NCI-H146 (cell line): ENCODE measurements around the gene ERMARD.

ENCODE experiments used
- DNase-seq: peaks from one replicate; lab custom pipeline; 2025; lab: John Stamatoyannopoulos, UW

Gene ERMARD

DNA sequence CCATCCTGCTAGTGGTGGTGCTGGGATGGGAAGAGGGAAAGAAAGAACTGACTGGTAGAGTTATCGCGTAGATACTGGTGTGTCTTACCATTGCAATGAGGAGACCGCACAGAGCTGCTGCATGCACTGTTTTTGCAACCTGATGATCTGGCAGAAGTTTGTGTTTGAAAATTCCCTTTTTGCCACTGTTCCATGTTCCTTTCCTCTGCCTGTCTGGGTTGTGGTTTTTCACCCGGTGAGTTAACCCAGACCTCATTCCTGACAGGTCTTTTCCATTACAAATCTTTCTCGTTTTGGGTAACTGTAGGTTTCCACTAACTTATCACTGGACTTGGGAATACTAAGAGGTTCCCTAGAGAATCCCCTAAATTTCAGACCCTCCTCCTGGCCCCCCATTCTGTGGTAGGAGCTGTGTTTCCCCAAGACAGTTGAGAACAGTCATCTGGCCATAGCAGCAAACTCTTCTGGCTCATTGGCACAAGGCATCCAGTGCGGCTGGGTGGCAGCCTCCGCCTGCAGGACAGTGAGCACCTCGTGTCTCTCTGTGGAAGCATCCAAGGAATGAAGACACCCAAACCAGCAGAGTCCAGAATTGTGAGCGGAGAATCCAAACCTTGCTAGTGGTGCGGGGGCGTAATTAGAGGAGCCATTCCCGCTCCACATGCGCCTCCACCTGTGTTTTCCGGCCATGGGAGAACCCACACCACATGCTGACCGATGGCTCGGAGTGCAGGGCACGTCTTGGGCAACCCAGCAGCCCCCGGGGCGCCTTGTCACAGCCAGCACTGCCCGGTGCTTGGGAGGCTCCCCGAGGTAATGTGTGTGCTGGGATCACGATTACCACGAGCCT is 32.8 kb downstream of the ERMARD start:
- DNase-seq = no peak

DNA sequence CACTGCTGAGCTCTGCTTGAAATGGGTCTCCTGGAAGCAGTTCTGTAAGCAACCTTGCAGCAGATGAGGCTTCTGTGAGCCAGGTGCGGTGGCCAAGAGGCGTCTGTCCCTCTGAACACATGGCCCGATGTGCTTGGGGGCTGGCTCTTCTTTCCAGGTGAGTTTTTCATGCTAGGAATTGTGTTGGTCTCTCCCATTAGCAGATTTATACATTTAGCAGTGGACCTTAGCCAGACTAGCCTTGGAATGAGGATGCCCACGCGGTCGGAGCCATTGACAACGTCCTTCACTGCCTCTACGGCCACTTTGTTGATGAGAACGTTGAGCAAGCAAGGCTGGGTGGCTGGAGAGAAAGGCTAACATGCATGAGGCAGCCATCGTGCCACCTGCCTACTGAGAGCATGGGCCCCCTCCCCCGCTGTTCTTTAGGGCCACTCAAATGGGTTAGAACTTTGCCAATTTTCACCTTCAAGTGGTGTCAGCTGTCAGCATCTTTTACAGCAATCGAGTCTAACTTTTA is 33.5 kb downstream of the ERMARD start:
- no peak for DNase-seq

DNA sequence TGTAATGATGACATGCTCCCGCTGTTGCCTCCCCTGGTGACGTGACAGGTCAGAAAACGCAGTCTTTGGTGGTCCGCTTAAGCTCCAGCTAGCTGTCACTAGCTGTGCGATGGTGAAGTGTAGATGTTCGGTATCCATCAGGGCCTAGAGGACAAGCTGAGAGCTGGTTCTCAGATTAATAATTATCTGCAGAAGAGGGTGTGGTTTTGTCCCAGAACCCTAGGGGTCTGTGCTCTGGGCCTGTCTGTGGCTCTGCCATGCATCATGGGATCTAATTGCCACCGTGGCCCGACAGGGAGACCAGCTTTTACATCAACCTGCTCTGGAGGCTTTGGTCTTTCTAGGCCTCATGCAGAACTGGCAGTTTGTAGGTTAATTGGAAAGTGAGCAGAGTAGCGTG is 34.1 kb downstream of the ERMARD start:
- DNase-seq = no peak

- DNase-seq = no peak
Observed at GRCh38 chr6:169786349-169786748, 34.9 kb downstream of the ERMARD start.

DNA sequence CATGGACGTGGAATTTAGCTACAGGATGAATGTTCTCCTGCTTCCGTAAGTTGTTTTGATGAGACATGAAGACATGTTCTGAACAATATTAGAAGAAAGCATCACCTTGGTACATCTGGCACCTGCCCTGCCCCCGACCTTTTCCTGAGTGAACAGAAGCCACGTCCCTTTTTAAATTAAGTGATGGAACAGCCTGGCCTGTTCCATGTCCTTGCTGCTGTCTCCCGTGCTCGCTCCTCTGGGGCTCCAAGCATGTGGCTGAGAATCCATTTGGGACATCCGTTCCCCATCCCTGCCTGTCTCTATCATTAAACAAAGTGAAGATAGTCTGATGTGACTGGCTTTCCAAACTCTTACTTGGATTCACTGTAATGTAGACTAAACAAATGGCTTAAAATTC is 36.4 kb downstream of the ERMARD start:
- DNase-seq = no peak

- no peak for DNase-seq
Observed at GRCh38 chr6:169788809-169789145, 37.4 kb downstream of the ERMARD start.

DNA sequence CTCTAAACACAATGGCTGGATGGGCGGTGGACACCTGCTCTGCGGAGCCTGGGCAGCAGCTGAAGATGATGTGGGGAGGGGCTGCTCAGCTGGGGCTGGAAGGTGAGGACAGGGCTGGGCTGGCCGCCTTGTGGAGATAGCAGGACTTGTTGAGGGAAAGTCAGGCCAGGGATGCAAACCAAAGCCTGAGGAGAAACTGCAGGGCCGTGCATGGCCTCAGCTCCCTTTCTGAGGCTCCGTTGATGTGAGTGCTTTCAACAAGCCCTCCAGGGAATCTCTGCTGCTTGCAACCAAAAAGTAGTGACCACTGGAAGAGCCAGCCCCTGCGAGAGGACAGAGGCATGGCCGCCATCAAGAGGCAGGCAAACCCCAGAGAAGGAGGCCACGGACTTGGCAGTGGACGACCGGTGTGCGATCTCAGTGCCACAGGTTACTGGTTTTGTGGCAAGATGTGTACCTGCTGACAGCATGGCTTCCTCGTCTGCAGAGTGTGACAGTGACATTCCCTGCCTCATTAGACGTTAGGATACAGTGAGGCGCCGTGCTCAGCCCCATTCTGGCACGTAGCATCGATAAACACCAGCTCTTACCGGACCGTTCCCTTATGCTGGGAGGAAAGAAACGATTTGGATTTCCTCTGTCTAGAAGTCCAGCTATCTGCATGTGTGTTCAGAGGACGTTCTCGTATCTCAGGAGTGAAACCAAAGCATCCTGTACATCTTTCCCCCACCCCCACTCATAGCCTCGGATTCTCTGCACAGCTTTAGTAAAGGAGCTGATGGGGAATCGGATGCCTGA is 37.9 kb downstream of the ERMARD start:
- DNase-seq = peak; percentile 98

- peak; percentile 95 for DNase-seq
Observed at GRCh38 chr6:169789944-169790927, 38.8 kb downstream of the ERMARD start.

DNA sequence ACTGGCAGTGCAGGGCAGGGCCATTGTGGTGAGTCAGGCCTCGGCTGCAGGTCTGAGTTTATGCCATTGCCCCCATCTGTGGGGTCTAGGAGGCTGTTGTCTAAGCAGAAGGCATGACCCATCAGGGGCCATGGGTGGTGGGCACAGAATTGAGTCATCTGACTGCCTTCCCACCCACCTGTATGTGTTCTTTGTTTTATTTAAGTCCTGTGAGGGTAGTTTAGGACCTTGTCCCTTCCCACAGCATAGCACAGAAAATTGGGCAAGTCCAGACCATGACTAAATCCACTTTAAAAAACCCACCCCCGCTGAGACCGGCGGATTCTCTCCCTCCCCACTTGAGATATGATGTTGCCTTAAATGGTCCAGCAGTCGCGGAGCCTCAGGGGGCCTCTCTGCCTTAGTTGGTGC is 40.3 kb downstream of the ERMARD start:
- DNase-seq = no peak

DNA sequence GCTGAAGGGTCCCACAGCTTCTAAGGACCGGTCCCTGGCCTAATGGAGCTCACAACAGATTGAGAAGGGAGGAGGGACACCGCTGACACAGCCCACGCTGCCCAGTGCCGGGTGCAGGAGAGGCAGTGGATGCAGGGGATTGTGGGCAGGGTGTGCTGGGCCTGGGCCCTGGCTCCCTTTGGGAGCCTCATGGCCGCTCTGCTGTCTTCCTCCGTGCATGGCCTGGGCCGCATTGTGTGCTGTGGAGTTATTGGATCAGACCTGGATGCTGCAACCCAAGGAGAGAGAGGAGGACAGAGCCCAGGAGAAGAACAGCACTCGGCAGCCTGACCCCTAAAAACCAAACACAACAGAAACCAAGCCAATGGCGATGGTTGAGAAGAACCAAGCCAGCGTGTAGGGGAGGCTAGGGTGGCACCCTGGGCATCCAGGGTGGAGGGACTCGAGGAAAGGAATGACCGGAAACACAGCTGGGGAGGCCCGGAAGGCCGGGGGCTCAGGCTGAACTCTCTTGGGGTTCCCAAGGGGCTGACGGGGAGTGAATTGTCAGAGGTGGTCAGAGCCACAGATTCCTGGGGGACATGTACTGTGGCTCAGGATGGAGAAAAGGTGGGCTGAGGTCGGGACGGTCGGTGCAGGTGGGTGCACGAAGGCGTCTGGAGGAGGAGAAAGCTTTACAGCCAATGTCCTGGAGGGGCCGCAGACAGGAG is 41.0 kb downstream of the ERMARD start:
- no peak for DNase-seq

DNA sequence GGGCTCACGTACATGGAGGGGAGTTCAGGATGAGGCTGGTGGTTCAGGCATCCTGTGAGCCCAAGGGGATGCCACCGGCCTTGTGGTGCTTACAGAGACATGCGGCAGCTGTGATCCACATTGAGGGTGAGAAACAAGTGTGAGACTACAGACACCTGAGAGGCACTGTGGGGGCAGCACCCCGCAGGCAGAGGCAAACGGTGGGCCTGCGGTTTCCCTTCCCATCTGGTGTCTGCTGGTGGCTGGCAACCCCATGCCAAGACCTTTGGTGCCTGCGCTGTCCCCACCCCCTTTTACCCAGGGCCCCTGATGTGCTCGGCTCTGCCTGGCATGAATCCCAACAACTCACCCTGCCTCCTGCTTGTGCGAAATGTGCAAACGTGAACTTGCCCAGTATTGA is 42.0 kb downstream of the ERMARD start:
- DNase-seq = no peak

- peak; percentile 80 for DNase-seq
Observed at GRCh38 chr6:169794317-169795055, 43.1 kb downstream of the ERMARD start.

DNA sequence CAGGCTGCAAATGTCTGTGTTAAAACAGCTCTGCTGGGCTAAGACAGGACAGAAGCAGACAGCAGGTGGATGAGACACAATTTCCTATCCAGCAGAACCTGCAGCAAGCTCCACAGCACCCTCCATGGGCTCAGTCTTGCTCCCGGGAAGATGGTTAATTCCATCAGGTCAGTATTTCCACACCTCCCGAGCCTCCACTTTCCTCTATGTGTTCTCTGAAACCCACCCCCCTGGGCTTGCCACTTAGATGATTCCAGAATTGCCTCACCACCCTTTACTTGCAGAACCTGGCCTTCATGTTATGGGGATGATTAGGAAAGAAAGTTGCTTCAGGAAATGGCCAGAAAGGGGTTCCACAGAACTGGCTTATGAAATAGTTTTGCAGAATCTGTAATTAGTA is 43.8 kb downstream of the ERMARD start:
- peak; percentile 42 for DNase-seq

DNA sequence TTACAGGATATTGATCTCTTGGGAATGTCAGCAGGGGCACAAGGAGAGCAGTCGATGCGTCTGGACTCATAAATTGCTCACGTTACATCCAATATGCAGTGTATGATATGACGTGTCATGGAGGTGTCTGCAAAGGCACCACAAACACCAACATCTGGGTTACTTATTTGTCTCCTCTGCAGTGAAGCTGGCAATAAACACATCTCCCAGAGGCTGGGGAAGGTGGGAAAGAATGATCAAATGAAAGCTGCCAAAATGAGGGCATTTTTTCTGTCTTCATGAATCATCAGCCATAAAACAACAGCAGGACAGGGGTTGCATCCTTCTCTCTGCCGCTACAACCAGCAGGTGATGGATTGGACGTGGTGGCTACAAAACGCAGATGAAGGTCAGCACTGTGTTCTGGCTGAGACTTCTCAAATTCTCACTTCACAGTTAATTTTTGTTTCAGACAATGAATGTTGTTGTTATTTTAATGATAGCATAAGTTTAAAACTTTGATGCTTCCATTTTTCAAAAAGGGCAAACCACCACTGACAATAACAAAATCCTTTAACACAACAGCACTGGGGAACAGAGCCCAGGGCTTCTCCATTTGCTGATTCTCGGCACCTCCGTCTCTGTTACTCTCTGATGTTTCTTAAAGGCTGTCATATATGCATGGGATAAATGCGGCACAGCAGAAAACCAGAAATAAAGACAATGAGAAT is 47.5 kb downstream of the ERMARD start:
- DNase-seq = no peak

DNA sequence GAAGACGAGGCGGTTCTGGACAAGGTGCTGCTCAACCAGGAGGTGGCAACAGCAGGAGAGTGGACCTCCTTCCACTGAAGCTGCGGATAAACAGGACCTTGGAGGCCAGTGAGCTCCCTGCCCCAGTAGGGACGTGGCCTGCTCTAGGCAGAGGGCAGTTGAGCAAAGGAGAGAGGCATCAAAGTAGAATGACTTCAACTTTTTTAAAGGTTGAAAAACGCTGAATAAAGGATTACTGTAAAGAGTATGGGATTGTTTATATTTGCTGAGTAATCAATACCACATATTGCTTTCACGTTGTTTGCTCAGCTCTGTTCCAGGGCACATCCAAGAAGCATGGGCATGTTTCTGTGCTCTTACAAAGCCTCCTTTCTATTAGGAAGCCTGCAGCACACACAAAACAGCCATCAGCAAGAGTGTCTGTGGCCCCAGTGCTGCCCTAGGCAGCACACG is 48.1 kb downstream of the ERMARD start:
- peak; percentile 67 for DNase-seq

- peak; percentile 23 for DNase-seq
Observed at GRCh38 chr6:169800116-169800667, 48.8 kb downstream of the ERMARD start.

DNA sequence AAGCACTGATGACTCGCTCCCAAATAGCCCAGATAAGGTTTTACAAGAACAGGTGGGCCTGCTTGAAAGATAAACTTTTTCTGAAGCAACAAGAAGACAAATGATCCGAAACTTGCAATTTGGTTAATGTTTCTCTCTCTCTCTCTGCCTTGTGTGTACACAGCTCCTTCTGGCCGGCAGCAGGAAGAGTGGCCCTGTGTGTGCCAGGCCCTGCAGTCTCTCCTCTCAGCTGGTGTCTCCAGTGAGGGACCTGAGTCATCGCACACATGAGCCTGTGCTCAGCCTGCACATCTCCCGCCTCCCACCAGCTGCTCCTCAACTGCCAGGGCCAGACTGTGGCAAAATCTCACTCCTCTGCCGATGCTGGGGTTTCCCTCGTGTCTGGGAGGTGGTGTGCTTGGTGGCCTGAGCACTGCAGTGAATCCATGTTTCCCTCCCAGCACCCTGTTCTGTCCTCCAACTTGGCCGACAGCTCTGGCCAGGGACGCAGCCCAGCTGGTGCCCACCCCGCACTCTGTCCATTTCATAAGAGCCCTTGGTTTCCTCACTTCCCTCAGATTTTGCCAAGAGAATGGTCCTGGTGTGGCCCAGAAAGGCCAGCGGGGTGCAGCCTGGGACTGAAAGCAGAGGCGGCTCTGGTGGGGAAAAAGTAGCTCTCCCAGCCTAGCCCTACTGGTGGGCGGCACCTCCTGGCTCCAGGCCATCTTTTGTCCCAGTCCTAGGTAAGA is 49.4 kb downstream of the ERMARD start:
- DNase-seq = peak; percentile 85

- no peak for DNase-seq
Observed at GRCh38 chr6:169801396-169802160, 50.2 kb downstream of the ERMARD start.
